K562 (cell line): ENCODE data around the gene PPP1R13L.

Experiments
- CBX2 ChIP-seq: fragments of 200-600 bp; sonication (generic); IDR thresholded peaks from one replicate; pipeline ENCODE4 v1.6.1; 2012; ENCODE audit warnings: mild to moderate bottlenecking, low read length, inconsistent platforms; ENCODE audit not compliant: insufficient read depth, poor library complexity, severe bottlenecking
- FOXK2 ChIP-seq, 2 experiments: fragments of 450-650 bp; IDR thresholded peaks in 1 of 2; conservative IDR thresholded peaks in 1 of 2; 2 replicates each; pipeline ENCODE4 v1.6.1; 2016; ENCODE audit warnings: low read depth in 2 of 2, mild to moderate bottlenecking in 1 of 2
- KAT7 ChIP-seq: sonication (generic); formaldehyde crosslinking; IDR thresholded peaks from 2 replicates; pipeline ENCODE4 v1.8.0; 2022; ENCODE audit warnings: missing genetic modification reagents, mild to moderate bottlenecking, borderline replicate concordance
- MAZ ChIP-seq, 2 experiments: fragments of 450-650 bp in 1 of 2; sonication (generic) in 1 of 2; formaldehyde crosslinking; IDR thresholded peaks in 1 of 2; conservative IDR thresholded peaks in 1 of 2; 2 replicates each; pipeline versions ENCODE4 v1.4.0 to v1.5.0; 2020; ENCODE audit warnings: mild to moderate bottlenecking in 1 of 2, missing genetic modification reagents in 1 of 2
- POLR2A ChIP-seq: fragments of 450-650 bp; conservative IDR thresholded peaks from 2 replicates; pipeline ENCODE4 v1.6.1; 2016
- RCOR1 ChIP-seq, 2 experiments: IDR thresholded peaks; 2 replicates each; pipeline ENCODE4 v1.6.1; 2012; ENCODE audit warnings: low read depth in 2 of 2, low read length in 2 of 2, borderline replicate concordance in 1 of 2, improper control_type of control experiment in 1 of 2
- XRCC3 ChIP-seq: fragments of 450-650 bp; IDR thresholded peaks from 2 replicates; pipeline ENCODE4 v1.6.1; 2017; ENCODE audit warnings: mild to moderate bottlenecking, moderate library complexity
- ZBTB17 ChIP-seq: fragments of 450-650 bp; formaldehyde crosslinking; IDR thresholded peaks from 2 replicates; pipeline ENCODE4 v1.4.0; 2020; ENCODE audit warnings: mild to moderate bottlenecking
- TF ChIP-seq, protein P1 (sequence below): IDR thresholded peaks from 3 replicates; pipeline ENCODE4 v1.6.1; 2011; ENCODE audit warnings: borderline replicate concordance, mild to moderate bottlenecking, moderate library complexity; ENCODE audit not compliant: insufficient read length; ENCODE audit errors: extremely low read depth
- TF ChIP-seq, protein P2 (sequence below): sonication (generic); formaldehyde crosslinking; IDR thresholded peaks from 2 replicates; pipeline ENCODE4 v1.9.0; 2022; ENCODE audit warnings: mild to moderate bottlenecking, missing genetic modification reagents
- TF ChIP-seq, protein P3 (sequence below), 3 experiments: IDR thresholded peaks in 2 of 3; conservative IDR thresholded peaks in 1 of 3; 2 replicates each; pipeline ENCODE4 v1.5.1; 2011 to 2012; ENCODE audit warnings: low read length in 3 of 3, mild to moderate bottlenecking in 3 of 3, control low read depth in 2 of 3, improper control_type of control experiment in 1 of 3, inconsistent platforms in 1 of 3, low read depth in 1 of 3, mixed read lengths in 1 of 3, moderate library complexity in 1 of 3; ENCODE audit not compliant: insufficient read depth in 2 of 3
- TF ChIP-seq, protein P4 (sequence below): fragments of 450-650 bp; IDR thresholded peaks from 2 replicates; pipeline ENCODE4 v1.6.1; 2018; ENCODE audit not compliant: partially characterized antibody
- TF ChIP-seq, protein P5 (sequence below): sonication (generic); formaldehyde crosslinking; IDR thresholded peaks from 2 replicates; pipeline ENCODE4 v1.8.1; 2023; ENCODE audit warnings: mild to moderate bottlenecking, missing genetic modification reagents

DNA sequence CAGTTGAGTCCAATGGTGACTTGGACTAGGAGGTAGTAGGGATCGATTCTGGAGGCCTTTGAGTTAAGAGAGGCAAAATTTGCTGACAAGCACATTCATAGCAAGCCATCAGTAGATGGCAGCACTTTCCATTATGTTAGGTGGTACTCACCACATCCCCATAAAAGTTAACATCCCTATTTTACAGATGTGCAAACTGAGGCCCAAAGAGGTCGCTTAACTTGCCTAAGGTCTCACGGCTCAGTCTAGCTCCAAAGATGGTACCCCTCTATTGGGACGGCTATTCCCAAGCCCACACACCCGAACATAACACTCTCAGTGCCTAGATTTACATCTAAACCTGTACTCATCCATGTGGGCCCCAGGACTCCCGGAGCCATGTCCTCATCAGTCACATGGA is 41.4 kb upstream of the PPP1R13L start:
- TF ChIP-seq, protein P1, sequence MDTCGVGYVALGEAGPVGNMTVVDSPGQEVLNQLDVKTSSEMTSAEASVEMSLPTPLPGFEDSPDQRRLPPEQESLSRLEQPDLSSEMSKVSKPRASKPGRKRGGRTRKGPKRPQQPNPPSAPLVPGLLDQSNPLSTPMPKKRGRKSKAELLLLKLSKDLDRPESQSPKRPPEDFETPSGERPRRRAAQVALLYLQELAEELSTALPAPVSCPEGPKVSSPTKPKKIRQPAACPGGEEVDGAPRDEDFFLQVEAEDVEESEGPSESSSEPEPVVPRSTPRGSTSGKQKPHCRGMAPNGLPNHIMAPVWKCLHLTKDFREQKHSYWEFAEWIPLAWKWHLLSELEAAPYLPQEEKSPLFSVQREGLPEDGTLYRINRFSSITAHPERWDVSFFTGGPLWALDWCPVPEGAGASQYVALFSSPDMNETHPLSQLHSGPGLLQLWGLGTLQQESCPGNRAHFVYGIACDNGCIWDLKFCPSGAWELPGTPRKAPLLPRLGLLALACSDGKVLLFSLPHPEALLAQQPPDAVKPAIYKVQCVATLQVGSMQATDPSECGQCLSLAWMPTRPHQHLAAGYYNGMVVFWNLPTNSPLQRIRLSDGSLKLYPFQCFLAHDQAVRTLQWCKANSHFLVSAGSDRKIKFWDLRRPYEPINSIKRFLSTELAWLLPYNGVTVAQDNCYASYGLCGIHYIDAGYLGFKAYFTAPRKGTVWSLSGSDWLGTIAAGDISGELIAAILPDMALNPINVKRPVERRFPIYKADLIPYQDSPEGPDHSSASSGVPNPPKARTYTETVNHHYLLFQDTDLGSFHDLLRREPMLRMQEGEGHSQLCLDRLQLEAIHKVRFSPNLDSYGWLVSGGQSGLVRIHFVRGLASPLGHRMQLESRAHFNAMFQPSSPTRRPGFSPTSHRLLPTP: no peak
- TF ChIP-seq RCOR1 (IDR thresholded peaks at IDR 0.05; ENCODE audit: borderline replicate concordance in 1 of 2, low read depth in 2 of 2, low read length in 2 of 2): peak; percentile 60 to 95; a peak in 2 of 4 replicates
- TF ChIP-seq, protein P2, sequence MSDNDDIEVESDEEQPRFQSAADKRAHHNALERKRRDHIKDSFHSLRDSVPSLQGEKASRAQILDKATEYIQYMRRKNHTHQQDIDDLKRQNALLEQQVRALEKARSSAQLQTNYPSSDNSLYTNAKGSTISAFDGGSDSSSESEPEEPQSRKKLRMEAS (CRISPR knock-in tag): no peak; the same call in 1 of the 2 replicates
- TF ChIP-seq FOXK2 (conservative IDR thresholded peaks at IDR 0.05 in 1 of 2, IDR thresholded peaks at IDR 0.05 in 1 of 2; ENCODE audit: low read depth in 2 of 2): no peak
- no peak for TF ChIP-seq CBX2
- TF ChIP-seq, protein P3, sequence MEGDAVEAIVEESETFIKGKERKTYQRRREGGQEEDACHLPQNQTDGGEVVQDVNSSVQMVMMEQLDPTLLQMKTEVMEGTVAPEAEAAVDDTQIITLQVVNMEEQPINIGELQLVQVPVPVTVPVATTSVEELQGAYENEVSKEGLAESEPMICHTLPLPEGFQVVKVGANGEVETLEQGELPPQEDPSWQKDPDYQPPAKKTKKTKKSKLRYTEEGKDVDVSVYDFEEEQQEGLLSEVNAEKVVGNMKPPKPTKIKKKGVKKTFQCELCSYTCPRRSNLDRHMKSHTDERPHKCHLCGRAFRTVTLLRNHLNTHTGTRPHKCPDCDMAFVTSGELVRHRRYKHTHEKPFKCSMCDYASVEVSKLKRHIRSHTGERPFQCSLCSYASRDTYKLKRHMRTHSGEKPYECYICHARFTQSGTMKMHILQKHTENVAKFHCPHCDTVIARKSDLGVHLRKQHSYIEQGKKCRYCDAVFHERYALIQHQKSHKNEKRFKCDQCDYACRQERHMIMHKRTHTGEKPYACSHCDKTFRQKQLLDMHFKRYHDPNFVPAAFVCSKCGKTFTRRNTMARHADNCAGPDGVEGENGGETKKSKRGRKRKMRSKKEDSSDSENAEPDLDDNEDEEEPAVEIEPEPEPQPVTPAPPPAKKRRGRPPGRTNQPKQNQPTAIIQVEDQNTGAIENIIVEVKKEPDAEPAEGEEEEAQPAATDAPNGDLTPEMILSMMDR (IDR thresholded peaks at IDR 0.05 in 2 of 3, conservative IDR thresholded peaks at IDR 0.05 in 1 of 3; ENCODE audit: insufficient read depth in 2 of 3, low read depth in 1 of 3, low read length in 3 of 3): peak; percentile 46 to 60 (median 57)
- TF ChIP-seq, protein P4, sequence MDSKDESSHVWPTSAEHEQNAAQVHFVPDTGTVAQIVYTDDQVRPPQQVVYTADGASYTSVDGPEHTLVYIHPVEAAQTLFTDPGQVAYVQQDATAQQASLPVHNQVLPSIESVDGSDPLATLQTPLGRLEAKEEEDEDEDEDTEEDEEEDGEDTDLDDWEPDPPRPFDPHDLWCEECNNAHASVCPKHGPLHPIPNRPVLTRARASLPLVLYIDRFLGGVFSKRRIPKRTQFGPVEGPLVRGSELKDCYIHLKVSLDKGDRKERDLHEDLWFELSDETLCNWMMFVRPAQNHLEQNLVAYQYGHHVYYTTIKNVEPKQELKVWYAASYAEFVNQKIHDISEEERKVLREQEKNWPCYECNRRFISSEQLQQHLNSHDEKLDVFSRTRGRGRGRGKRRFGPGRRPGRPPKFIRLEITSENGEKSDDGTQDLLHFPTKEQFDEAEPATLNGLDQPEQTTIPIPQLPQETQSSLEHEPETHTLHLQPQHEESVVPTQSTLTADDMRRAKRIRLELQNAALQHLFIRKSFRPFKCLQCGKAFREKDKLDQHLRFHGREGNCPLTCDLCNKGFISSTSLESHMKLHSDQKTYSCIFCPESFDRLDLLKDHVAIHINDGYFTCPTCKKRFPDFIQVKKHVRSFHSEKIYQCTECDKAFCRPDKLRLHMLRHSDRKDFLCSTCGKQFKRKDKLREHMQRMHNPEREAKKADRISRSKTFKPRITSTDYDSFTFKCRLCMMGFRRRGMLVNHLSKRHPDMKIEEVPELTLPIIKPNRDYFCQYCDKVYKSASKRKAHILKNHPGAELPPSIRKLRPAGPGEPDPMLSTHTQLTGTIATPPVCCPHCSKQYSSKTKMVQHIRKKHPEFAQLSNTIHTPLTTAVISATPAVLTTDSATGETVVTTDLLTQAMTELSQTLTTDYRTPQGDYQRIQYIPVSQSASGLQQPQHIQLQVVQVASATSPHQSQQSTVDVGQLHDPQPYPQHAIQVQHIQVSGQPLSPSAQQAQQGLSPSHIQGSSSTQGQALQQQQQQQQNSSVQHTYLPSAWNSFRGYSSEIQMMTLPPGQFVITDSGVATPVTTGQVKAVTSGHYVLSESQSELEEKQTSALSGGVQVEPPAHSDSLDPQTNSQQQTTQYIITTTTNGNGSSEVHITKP: peak; percentile 25
- no peak for TF ChIP-seq ZBTB17 (CRISPR knock-in tag)
- TF ChIP-seq MAZ (CRISPR knock-in tag; conservative IDR thresholded peaks at IDR 0.05 in 1 of 2, IDR thresholded peaks at IDR 0.05 in 1 of 2): no peak
- TF ChIP-seq KAT7 (CRISPR knock-in tag): no peak
- no peak for TF ChIP-seq XRCC3
- no peak for TF ChIP-seq POLR2A
- TF ChIP-seq, protein P5, sequence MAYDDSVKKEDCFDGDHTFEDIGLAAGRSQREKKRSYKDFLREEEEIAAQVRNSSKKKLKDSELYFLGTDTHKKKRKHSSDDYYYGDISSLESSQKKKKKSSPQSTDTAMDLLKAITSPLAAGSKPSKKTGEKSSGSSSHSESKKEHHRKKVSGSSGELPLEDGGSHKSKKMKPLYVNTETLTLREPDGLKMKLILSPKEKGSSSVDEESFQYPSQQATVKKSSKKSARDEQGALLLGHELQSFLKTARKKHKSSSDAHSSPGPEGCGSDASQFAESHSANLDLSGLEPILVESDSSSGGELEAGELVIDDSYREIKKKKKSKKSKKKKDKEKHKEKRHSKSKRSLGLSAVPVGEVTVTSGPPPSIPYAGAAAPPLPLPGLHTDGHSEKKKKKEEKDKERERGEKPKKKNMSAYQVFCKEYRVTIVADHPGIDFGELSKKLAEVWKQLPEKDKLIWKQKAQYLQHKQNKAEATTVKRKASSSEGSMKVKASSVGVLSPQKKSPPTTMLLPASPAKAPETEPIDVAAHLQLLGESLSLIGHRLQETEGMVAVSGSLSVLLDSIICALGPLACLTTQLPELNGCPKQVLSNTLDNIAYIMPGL: no peak
